ENCODE data around the gene WDFY4. TPM values are rescaled to one million over a fixed set of nuclear protein-coding genes. Genes with fewer than 3 reads are reported as not detected.

The WDFY4 gene
- total RNA-seq, 4 donors from 2014 or later = 1.6 to 5.1 (median 3.0) TPM

DNA sequence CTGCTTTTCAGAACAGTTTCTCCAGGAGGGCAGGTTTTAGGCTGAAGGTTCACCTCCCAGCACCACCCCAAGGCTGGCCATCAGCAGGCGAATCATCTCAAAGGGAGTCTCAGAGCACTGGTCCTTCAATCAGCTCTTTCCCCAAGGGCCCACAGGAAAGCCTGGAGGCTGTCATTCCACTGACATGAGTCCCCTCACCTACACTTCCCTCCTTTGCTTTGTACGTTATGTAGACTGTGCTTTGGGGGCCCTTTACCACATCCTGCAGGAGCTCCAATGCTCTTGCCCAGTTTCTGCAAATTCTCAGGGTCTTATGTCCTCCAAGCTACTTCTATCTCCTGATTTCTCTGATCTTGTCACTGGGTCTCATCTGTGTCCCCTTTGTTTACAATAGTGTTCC is 15.4 kb downstream of the WDFY4 start:
- Histone ChIP-seq H3K9me3 (no peaks in the 10 kb centered on the region), H3K27me3 (peaks cover 19% of the 10 kb centered on the region), H3K36me3 (no peaks in the 10 kb centered on the region), H3K4me1 (no peaks in the 10 kb centered on the region), H3K4me3 (no peak overlapping the region), H3K27ac (no peak overlapping the region)
- no CpG with 5 or more reads among the region's 2 CpGs for WGBS, 2 donors (ENCODE audit: low coverage in 1 of 2)
- ATAC-seq = no peak
- TF ChIP-seq POLR2A (IDR thresholded peaks at IDR 0.05) = no peak
- TF ChIP-seq POLR2AphosphoS5 (IDR thresholded peaks at IDR 0.05) = no peak
- TF ChIP-seq EP300 (IDR thresholded peaks at IDR 0.05) = no peak
- TF ChIP-seq, protein P1, sequence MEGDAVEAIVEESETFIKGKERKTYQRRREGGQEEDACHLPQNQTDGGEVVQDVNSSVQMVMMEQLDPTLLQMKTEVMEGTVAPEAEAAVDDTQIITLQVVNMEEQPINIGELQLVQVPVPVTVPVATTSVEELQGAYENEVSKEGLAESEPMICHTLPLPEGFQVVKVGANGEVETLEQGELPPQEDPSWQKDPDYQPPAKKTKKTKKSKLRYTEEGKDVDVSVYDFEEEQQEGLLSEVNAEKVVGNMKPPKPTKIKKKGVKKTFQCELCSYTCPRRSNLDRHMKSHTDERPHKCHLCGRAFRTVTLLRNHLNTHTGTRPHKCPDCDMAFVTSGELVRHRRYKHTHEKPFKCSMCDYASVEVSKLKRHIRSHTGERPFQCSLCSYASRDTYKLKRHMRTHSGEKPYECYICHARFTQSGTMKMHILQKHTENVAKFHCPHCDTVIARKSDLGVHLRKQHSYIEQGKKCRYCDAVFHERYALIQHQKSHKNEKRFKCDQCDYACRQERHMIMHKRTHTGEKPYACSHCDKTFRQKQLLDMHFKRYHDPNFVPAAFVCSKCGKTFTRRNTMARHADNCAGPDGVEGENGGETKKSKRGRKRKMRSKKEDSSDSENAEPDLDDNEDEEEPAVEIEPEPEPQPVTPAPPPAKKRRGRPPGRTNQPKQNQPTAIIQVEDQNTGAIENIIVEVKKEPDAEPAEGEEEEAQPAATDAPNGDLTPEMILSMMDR (IDR thresholded peaks at IDR 0.05) = no peak

DNA sequence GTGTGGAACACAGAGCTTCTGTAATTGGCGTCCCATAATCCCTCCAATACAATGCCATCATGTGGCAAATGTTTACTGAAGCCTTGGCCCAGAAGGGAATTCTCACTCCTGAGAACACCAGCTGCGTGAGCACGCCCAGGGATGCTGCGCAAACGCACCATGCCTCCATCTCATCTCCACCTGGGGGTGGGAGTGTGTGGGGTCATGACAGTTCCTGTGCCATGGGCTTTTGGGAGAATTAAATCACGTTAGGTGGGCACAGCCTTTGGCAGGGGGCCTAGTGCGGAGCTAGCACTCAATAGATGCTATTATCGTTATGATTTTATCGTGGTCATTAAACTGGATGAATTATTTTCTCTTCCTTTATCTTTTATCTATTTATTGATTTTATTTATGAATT is 15.8 kb downstream of the WDFY4 start:
- H3K27ac ChIP-seq = no peak overlapping the region
- H3K27me3 ChIP-seq = peaks cover 21% of the 10 kb centered on the region
- no peaks in the 10 kb centered on the region for H3K9me3 ChIP-seq
- no peaks in the 10 kb centered on the region for H3K36me3 ChIP-seq
- 78% methylated on average over 4 of the region's 9 CpGs; no CpG with 5 or more reads in 1 of the 2 donors for WGBS, 2 donors (ENCODE audit: low coverage in 1 of 2)
- TF ChIP-seq POLR2AphosphoS5 (IDR thresholded peaks at IDR 0.05) (no peak), EP300 (IDR thresholded peaks at IDR 0.05) (no peak), POLR2A (IDR thresholded peaks at IDR 0.05) (no peak)
- TF ChIP-seq, protein P1 (IDR thresholded peaks at IDR 0.05) = no peak
- no peak overlapping the region for H3K4me3 ChIP-seq
- ATAC-seq = no peak
- no peaks in the 10 kb centered on the region for H3K4me1 ChIP-seq

DNA sequence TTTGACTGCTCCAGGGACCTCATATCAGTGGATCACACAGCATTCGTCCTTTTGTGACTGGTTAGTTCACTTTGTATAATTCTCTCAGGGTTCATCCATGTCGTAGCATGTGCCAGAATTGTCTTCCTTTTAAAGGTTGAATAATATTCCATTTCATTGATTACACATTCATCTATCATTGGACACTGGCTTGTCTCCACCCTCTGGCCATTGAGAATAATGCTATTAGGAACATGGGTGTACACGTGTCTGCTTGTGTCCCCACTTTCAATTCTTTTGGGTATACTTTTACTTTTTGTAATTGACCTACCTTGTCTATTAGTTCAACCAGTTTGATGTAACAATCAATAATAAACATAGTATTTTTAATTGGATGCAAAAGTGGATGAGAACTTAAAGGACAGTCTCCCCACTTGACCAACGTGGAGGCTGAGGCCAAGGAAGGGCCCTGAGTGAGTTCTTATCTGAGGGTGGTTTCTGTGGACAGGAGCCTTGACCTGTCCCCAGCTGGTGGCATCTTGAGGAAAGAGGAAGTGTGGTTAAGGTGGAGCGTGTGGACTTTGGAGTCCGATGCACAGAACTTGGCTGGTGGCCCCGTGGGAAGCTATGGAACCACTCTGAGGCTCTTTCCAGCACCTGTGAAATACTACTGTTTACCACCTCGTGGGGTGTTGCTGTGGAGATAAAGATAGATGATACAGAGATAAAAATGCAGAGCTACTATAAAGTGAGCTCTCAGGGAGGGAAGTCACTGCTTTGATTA is 16.6 kb downstream of the WDFY4 start:
- no peak for ATAC-seq
- WGBS, 2 donors (ENCODE audit: low coverage in 1 of 2) = 66 to 87% methylated on average over 7 of the region's 8 CpGs
- H3K4me3 ChIP-seq = no peak overlapping the region
- peaks cover 28% of the 10 kb centered on the region for H3K27me3 ChIP-seq
- no peaks in the 10 kb centered on the region for H3K36me3 ChIP-seq
- H3K9me3 ChIP-seq = no peaks in the 10 kb centered on the region
- TF ChIP-seq POLR2AphosphoS5 (IDR thresholded peaks at IDR 0.05) = no peak
- TF ChIP-seq EP300 (IDR thresholded peaks at IDR 0.05) = no peak
- no peak for TF ChIP-seq POLR2A (IDR thresholded peaks at IDR 0.05)
- TF ChIP-seq, protein P1 (IDR thresholded peaks at IDR 0.05) = no peak
- no peak overlapping the region for H3K27ac ChIP-seq
- H3K4me1 ChIP-seq = no peaks in the 10 kb centered on the region

GRCh38 chr10:48701941-48702340 is 17.3 kb downstream of the WDFY4 start:
- Histone ChIP-seq H3K4me1 (no peaks in the 10 kb centered on the region), H3K27me3 (peaks cover 28% of the 10 kb centered on the region), H3K27ac (no peak overlapping the region), H3K9me3 (no peaks in the 10 kb centered on the region), H3K4me3 (no peak overlapping the region), H3K36me3 (no peaks in the 10 kb centered on the region)
- ATAC-seq = no peak
- TF ChIP-seq EP300 (IDR thresholded peaks at IDR 0.05) (no peak), POLR2AphosphoS5 (IDR thresholded peaks at IDR 0.05) (no peak), POLR2A (IDR thresholded peaks at IDR 0.05) (no peak)
- TF ChIP-seq, protein P1 (IDR thresholded peaks at IDR 0.05) = no peak

GRCh38 chr10:48703531-48704122 is 19.0 kb downstream of the WDFY4 start:
- ATAC-seq = no peak
- H3K4me1 ChIP-seq = no peaks in the 10 kb centered on the region
- no peak overlapping the region for H3K27ac ChIP-seq
- no peaks in the 10 kb centered on the region for H3K9me3 ChIP-seq
- TF ChIP-seq, protein P1 (IDR thresholded peaks at IDR 0.05) = no peak
- TF ChIP-seq EP300 (IDR thresholded peaks at IDR 0.05) (no peak), POLR2AphosphoS5 (IDR thresholded peaks at IDR 0.05) (no peak), POLR2A (IDR thresholded peaks at IDR 0.05) (no peak)
- 50 to 81% methylated on average over 1 to 2 of the region's 5 CpGs for WGBS, 2 donors (ENCODE audit: low coverage in 1 of 2)
- H3K36me3 ChIP-seq = no peaks in the 10 kb centered on the region
- H3K27me3 ChIP-seq = peaks cover 24% of the 10 kb centered on the region
- no peak overlapping the region for H3K4me3 ChIP-seq

All from gastroesophageal sphincter (tissue), 4 donors.